Stromal cell of bone marrow (primary cell): ENCODE results near the gene NETO2.
"Not testable (repeated sequence)": the region's sequence is repeated elsewhere in the genome, so short reads cannot be mapped to it uniquely, and the experiment has no call there.

Experiments
- DNase-seq: peaks from one replicate; pipeline ENCODE4 v3.0.0-alpha.2; 2012; ENCODE audit warnings: low read depth

Gene NETO2

GRCh38 chr16:47143677-47144558 lies at the start of gene NETO2:
Gene NETO2 (minus strand): TSS chr16:47143945. CDS start chr16:47143612, 333 bp downstream.
- no peak for DNase-seq

- no peak for DNase-seq
These were observed 38.6 kb upstream of the NETO2 start for GRCh38 chr16:47182318-47182717.

GRCh38 chr16:47181066-47181465 lies 37.3 kb upstream of the NETO2 start:
- DNase-seq = not testable (repeated sequence)

GRCh38 chr16:47180073-47180472 lies 36.3 kb upstream of the NETO2 start:
- DNase-seq = no peak

- DNase-seq = no peak
These were observed 31.4 kb upstream of the NETO2 start for GRCh38 chr16:47175152-47175551.

- DNase-seq = no peak
These were observed 19.1 kb upstream of the NETO2 start for GRCh38 chr16:47162670-47163420.

- DNase-seq = no peak
These were observed 17.7 kb upstream of the NETO2 start for GRCh38 chr16:47161464-47161863.

- DNase-seq = no peak
These were observed 16.7 kb upstream of the NETO2 start for GRCh38 chr16:47160422-47160821.

- no peak for DNase-seq
These were observed 15.2 kb upstream of the NETO2 start for GRCh38 chr16:47158992-47159391.

GRCh38 chr16:47156680-47157215 lies 13.0 kb upstream of the NETO2 start:
- no peak for DNase-seq

- not testable (repeated sequence) for DNase-seq
These were observed 8.8 kb upstream of the NETO2 start for GRCh38 chr16:47152501-47152900.

- no peak for DNase-seq
These were observed 6.3 kb upstream of the NETO2 start for GRCh38 chr16:47150067-47150466.

GRCh38 chr16:47144559-47144877 lies 773 bp upstream of the NETO2 start:
- no peak for DNase-seq

- DNase-seq = no peak
These were observed 696 bp downstream of the NETO2 start for GRCh38 chr16:47142821-47143676.

- no peak for DNase-seq
These were observed 1.3 kb downstream of the NETO2 start for GRCh38 chr16:47142486-47142820.

GRCh38 chr16:47141773-47142485 lies 1.8 kb downstream of the NETO2 start:
- peak; percentile 71 for DNase-seq

- no peak for DNase-seq
These were observed 3.1 kb downstream of the NETO2 start for GRCh38 chr16:47140686-47141085.

GRCh38 chr16:47139561-47140185 lies 4.1 kb downstream of the NETO2 start:
- DNase-seq = no peak

- not testable (repeated sequence) for DNase-seq
These were observed 5.8 kb downstream of the NETO2 start for GRCh38 chr16:47137925-47138324.

- no peak for DNase-seq
These were observed 7.5 kb downstream of the NETO2 start for GRCh38 chr16:47136099-47136842.
